ENCODE measurements around the gene TRPM6.
A peak's percentile ranks its signal among the peaks of the same experiment; 100 is the strongest.

TRPM6 gene

DNA sequence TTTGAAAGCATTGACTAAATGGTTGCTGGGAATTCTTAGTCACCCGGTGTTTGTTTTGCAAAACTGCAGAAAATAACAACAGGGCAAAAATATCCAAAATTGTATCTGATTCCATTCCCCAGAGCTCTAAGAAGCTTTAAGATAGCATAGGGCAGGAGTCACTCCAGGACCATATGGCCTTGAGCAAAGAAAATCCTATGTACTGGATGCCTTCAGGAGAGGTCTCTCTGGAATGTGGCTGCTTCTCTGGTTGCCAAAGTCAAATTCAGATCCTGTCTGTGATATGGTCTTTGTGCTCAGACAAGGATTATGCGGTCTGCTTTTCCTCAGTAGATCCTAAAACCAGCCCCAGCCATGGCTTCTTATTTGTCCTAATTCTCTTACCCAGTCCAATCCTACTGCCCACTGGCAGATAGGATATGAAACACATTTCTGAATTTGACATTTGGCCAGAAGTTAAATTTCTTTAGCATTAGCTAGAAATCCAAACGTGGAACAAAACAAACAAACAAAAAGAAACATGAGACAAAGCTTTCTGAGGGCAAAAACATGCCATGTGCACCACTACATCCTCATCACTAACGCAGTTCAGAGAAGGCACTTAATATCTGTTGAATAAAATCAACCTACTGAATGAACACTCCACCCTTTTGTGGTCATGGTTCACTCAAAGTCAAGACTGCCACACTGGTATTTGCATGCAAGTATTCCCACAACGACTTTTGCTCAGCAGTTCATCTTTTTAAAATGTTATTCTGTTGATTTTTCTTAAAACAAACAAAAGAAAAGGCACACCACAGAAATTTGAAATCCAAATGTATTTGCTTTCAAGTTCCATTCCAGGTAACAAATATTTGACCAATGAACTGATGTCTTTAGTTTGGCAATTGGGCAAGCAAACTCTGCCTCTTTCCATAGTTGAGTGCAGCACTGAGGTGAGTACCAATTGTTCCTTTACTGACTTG lies 165.7 kb downstream of the TRPM6 start:
- peak; percentile 12 for DNase-seq (ENCODE audit: low spot score)

GRCh38 chr9:74719306-74719705 lies 168.4 kb downstream of the TRPM6 start:
- DNase-seq (ENCODE audit: low spot score) = no peak

DNA sequence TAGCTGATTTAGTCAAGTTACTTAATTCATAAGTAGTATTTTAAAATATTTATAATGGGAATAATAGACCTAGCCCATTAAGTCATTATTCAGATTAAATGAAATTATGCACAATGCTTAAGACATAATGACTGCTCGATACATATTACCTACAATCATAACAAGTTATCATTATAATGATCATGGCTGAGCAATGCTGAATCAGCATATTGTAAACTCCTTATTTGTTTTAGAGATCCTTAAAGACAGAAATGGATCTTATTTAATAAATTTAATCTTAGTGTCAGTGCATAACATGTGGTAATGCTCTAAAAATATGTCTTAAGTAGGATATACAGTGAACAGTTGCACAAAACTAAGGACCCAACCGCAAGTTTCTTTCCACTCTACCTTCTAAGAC lies 169.0 kb downstream of the TRPM6 start:
- no peak for DNase-seq (ENCODE audit: low spot score)

DNA sequence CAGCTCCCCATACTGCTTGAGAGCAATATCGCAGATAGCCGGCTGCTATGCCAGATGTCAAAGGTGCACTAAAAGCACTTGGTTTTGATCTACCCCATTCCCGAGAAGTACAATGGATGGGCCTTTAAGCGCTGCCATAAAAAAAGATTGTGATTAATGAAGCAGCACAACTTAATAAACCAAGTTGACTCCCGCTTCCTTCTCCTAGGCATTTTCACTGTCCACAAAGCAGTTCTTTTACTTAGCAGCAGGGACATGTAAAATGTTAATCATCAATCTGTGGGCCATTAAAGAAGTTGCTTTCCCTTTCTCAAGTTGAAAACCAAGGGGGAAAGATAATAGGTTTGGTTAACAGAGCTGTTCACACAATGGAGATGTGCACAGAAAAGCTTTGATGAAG lies 176.4 kb downstream of the TRPM6 start:
- DNase-seq (ENCODE audit: low spot score) = no peak

DNA sequence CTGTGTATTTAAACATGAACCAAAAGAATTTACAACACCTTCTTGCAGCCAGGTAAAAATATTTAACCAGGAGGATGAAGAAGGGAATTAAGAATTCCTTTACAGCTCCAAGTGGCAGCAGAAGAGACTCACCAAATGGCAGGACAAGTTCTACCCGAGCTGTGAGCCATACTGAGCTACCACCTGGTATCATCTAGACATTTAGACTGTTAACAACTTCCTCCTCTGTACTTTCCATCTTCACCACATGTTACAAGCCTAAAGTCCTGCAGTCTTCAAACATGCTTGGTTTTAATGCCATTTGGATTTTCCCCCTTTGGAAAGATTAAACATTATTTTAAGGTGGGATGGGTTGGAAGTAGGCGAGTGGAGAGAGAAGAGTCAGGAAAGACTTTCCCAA lies 190.2 kb downstream of the TRPM6 start:
- DNase-seq (ENCODE audit: low spot score) = no peak

GRCh38 chr9:74696520-74696919 lies 191.2 kb downstream of the TRPM6 start:
- no peak for DNase-seq (ENCODE audit: low spot score)

- no peak for DNase-seq (ENCODE audit: low spot score)
These were observed 196.7 kb downstream of the TRPM6 start for GRCh38 chr9:74691058-74691457.

DNA sequence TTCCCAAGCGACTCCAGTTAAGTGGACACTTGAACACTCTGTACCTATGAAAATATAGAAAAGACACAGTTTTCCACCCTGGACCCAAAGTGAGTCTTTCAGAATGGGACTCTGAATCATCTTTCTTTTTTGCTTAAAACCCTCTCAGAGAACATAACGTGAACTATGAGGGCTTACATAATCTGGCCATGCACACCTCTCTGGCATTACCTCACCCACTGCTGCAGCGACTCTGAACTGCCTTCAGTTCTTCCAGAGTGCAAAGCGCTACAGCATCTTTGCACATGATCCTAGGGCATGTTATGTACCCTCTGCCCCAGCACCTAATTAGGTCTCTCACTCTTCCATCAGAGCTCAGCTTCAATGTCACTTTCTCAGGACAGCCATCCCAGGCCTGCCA lies 204.4 kb downstream of the TRPM6 start:
- no peak for DNase-seq (ENCODE audit: low spot score)

DNA sequence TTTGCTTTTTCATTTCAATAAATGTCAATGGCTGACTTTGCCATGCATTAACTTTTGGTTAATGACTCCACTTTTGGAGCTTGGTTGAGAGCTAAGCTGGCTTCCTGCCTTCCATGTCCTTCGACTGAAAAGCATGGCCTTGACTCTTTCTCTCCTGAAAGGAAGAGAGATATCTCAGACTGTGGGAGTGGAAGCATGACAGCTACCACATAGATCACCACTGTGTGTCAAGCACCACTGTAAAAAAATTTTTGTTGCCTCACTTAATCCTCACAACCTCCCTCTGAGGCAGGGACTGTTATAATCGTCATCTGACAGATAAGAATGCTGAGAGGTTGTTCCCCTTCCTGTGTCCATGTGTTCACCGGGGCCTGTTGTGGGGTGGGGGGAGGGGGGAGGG lies 205.8 kb downstream of the TRPM6 start:
- DNase-seq (ENCODE audit: low spot score) = no peak

DNA sequence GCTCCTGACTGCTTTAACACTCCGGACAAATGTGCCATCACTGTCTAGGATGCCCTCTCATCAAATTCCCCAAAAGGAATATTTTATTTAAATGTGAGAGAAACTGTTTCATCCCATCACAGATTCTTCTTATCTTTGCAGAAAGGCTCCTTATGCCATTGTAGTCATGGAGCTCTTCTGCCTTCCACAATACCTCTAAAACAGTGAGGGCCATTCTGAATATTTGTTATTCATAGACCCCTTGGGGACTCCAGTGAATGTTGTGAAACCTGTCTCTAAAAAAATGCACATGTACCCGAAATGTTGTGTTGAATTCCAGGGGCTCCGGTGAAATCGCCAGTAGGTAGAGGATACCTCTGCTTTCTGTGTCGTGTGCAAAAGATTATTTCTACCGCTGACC lies 213.6 kb downstream of the TRPM6 start:
- DNase-seq (ENCODE audit: low spot score) = no peak

Small RNA genes lying within 50 kb of the gene (small RNA-seq; reads per million reads assigned to genes)
- 0 reads per million in 2 experiments for gene RNU6-445P

Measured in SK-N-DZ (cell line).